NCI-H1092 treated with DMSO at 0.1 percent for 48 hours (cell line): ENCODE measurements around the gene KATNBL1.

Experiments used
- DNase-seq: peaks from one replicate; lab custom pipeline; 2025; lab: John Stamatoyannopoulos, UW

KATNBL1 gene

DNA sequence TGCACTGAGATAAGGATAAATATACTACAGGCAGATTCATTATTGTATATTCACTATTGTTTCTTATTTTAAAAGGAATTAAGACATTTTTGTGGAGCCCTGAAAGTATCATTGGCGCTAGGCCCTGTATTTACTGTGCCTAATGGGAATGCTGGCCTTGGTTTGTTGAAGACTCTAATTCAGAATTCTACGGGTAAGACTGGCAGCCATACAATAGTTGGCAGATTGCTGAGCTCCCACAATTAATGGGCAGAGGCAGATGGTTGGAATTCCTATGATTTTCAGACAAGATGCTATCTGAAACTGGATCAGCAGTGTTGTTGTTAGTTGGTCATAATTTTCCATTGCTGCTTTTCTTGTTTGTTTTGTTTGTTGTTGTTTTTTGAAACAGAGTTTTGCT, 93.3 kb downstream of the KATNBL1 start:
- no peak for DNase-seq

DNA sequence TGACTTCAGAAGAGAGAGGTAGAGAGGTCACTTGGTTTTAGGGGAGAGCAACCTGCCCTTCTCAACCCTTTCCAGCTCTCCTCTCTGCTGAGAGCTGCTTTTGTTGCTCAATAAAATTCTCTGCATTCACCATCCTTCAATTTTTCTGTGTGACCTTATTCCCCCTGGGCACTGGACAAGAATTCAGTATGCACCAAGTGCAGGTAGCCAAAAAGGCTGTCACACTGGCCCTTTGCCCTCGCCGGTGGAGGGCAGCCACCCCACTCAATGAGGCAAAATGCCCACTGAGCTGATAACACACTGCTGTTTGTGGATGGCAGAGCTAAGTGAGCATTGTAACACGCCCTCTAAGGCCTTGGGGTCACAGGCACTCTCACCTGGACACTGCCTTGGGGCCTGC, 95.2 kb downstream of the KATNBL1 start:
- DNase-seq, result no peak

DNA sequence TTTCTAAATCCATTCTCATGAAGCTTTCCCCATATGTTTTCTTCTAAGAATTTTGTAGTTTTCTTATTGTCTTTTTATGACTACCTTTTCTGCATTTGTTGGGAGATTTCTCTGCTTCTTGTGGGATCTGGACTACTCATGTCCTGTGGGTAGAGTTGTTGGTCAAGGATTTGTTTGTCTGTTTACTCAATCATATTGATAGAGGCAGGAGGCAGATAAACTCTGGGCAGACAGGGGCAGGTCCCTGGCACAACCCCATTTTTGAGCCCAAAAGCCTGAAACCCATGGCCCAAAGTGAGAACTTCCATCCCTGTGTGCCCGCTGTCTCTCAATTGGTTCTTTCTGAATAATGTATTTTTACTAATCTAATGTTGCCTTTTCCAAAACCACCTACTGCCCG, 95.7 kb downstream of the KATNBL1 start:
- DNase-seq, result no peak

DNA sequence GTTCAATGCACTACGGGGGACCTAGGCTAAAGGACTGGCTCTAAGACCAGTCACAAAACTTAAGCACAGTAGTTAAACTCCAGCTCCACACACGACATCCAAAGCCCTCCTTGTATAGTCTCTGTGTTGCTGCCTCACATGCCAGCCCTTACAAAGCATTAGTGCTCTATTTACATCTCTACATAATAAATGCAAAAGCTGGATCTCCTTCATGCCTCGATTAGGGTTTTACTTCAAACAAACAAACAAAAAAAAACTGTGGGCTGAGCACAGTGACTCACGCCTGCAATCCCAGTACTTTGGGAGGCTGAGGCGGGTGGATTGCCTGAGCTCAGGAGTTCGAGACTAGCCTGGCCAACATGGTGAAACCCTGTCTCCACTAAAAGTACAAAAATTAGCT, 98.4 kb downstream of the KATNBL1 start:
- DNase-seq, result no peak

DNA sequence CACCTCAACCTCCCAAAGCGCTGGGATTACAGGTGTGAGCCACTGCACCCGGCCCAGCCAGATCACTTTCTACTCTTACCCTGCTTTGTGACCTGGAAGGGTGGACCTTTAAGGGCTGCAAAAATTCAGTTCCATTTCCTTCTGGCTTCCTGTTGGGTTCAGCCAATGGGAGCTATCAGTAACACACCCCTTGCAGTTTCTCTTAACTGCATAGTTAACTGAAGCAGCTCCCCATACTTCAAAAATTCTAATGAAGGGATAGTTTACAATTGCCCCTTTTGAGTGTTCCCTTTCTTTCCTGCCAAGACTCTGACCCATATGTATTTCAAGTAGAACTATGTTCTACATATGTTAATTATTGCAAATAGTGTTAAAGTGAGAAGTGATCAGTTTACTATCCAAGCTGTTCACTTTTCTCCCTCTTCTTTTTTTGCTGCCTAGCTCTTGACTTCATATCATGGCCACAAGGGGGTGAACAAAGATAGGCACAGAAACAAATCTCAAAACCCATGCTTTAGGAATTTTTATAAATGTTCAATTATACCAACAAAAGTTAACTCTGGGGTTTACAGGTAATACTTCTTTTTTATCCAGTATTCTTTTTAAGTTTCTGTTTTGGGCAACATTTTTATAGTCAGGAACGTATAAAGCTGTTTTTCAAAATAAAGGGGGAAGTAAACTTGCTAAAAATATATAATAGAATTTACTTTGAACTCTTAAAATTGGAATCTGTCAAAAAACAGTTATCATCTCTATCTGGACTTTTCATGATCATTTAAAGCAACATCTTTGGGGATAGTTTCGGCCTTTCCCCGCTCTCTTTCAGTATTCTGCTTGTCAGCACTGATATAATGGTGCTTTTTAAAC, 99.9 kb downstream of the KATNBL1 start:
- no peak for DNase-seq

DNA sequence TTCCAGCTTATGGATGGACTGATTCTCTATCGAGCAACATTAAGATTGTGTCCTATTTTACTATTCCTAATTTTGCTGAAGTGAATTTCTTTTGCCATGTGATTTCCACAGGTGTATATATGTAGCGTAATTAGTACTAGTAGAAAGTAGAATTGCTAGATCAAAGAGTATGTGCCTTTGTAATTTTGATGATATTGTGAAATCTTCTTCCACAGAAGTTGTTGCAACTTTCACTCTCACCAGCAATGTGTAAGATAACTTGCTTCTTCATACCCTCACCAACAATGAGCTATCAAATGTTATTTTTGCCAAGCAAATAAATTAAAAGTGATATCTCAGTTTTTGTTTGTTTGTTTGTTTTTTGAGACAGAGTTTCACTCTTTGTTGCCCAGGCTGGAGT, 102.6 kb downstream of the KATNBL1 start:
- DNase-seq, result no peak

DNA sequence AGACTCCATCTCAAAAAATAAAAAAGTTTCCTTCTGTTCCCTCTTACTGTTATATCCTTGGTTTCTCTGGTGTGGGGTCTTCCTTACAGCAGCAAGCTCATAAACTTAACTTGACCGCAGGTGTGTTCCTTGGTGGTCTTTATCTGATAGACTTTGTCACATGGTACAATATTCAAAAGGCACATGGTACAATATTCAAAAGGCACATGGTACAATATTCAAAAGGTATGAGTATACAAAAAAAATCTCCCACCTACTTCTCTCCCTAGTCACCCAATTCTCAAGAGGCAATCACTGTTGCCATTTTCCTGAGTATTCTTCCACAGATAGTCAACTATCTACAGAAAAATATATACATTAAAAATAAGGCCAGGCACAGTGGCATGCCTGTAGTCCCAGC, 103.5 kb downstream of the KATNBL1 start:
- DNase-seq, result no peak

DNA sequence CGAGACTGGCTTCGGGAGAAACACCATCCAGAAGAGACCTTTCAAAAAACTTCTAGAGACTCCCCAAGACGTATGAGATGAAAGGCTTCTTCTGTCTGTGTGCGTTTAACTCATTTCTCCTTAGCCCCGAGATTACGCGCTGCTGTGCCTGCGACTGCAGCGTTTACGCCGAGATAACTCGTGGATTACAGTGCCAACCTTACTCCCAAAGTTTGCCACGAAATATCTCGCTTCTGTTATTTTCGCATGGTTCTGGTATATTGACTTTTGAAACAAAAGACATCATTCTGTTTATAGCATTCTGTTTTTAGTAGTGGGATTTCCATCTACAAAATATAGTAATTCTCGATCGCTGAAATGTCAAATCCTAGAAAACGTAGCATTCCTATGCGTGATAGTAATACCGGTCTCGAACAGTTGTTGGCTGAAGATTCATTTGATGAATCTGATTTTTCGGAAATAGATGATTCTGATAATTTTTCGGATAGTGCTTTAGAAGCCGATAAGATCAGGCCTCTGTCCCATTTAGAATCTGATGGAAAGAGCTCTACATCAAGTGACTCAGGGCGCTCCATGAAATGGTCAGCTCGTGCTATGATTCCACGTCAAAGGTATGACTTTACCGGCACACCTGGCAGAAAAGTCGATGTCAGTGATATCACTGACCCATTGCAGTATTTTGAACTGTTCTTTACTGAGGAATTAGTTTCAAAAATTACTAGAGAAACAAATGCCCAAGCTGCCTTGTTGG, 107.5 kb downstream of the KATNBL1 start:
- no peak for DNase-seq

DNA sequence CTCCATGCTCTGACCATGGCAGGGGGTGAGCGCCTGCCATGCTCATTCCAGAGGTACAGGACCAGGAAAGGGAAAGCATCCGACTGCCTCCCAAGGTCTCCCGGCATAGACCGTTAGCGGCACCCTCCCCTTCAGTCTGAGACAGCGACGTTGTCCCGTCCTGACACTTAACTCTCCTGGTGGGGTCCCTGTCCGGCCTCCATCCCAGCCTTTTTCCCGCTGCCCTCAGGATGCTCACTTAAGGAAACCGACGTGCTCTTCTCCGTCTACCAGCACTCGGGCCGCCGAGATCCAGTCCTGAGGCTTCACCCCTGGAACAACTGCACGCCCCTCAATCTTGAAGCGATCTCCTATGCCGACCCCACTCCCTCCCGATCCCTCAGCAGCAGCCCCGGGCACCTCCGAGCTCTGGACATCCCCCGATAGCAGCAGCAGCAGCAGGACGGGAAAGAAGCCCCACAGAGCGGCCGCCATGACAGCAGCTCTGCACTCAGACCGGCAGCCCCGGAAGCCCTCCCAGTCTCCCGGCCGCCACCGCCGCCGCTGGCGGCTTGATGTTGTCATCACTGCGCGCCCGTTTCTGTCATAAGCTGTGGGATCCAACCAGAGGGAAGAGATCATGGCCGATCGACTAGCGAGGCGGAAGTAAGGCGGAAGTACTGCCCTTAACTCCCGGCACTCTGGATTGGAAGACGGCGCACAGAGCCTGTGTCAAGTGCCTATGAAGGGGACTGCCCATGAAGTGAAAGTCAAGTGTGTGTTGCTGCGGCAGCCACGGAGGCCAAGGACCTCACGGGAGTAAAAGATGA, 108.3 kb downstream of the KATNBL1 start, which contains the start of the genes EMC7 and PGBD4:
Gene EMC7, minus strand, starts transcription at position 497 of the 809 bp plus-strand sequence. Its CDS starts 23 bp downstream, at position 474.
Gene PGBD4, plus strand, starts transcription at position 718 of the 809 bp plus-strand sequence. CDS start 449 bp downstream, outside the sequence.
- peak; percentile 97 for DNase-seq

DNA sequence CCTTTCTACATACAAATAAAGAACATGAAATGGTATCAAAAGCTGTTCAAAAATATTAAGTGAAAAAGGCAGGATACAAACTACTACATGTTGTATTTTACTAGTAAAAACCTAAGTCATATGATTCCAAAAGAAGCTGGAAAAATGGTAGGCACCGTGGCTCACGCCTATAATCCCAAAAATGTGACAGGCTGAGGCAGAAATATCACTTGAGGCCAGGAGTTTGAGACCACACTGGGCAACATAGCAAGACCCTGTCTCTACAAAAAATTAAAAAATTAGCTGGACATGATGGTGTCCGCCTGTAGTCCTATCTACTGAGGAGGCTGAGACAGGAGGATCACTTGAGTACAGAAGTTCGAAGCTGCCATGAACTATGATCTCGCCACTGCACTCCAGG, 110.0 kb downstream of the KATNBL1 start:
- DNase-seq, result no peak
